HG02938 (cell line): ENCODE measurements around the gene TEX48.

ENCODE experiments used
- ATAC-seq: cut with Tn5 transposase; IDR thresholded peaks from one replicate; pipeline ENCODE4 v1.9.1; 2021; ENCODE audit warnings: mild to moderate bottlenecking, moderate library complexity; ENCODE audit not compliant: unreplicated experiment

TEX48 gene

GRCh38 chr9:114626415-114627020 is 55.5 kb downstream of the TEX48 start:
- no peak for ATAC-seq

GRCh38 chr9:114624677-114625076 is 57.3 kb downstream of the TEX48 start:
- ATAC-seq: no peak

GRCh38 chr9:114621975-114622609 is 59.9 kb downstream of the TEX48 start:
- ATAC-seq: no peak

DNA sequence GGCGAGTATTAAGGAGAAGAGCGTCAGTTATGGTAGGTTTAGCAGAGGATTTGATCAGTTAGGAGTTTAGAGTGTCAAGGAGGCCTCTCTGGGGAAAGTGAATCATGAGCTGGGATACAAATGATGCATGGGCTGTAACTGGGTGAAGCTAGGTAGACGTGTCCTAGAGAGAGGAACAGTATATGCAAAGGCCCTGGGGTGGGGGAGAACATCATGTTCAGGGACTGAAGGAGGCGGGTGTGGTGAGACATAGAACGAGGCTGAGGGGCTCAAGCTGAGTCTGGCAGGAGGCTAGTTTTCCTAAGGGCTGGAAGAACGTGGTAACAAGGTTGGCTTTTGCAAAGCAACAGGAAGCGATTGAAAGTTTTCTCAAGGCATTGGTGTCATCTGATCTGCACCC is 60.4 kb downstream of the TEX48 start:
- no peak for ATAC-seq

DNA sequence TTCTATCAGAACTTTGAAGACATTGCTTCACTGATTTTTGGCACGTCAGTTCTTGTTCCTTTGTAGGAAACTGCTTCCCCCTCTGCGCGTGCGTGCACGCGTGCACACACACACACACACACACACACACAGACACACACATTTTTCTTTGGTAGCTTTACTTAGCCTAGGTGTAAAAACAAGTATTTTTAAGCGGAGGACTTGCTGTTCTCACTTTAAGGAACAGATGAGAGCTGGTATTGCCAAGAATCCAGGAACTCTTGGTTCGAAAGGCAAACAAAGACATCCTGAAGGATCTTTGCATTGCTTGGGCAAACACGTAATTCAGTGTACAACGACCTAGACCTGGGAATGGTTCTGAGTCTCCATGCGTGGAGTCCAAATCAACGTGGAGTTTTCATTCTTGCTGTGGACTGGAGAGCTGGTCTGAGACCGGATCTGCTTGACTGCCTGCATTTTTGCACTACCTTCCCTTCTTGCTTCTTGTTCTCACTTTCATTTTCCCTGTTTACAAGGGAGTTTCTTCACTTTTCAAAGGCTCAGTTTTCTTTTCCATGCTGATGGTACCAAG is 62.7 kb downstream of the TEX48 start:
- ATAC-seq: peak; percentile 38

- peak; percentile 74 for ATAC-seq
These were observed 65.1 kb downstream of the TEX48 start for GRCh38 chr9:114616684-114617520.
